ENCODE measurements around the gene TGFBR1.
"Not testable (repeated sequence)": the region's sequence is repeated elsewhere in the genome, so short reads cannot be mapped to it uniquely, and the experiment has no call there.

Gene TGFBR1

DNA sequence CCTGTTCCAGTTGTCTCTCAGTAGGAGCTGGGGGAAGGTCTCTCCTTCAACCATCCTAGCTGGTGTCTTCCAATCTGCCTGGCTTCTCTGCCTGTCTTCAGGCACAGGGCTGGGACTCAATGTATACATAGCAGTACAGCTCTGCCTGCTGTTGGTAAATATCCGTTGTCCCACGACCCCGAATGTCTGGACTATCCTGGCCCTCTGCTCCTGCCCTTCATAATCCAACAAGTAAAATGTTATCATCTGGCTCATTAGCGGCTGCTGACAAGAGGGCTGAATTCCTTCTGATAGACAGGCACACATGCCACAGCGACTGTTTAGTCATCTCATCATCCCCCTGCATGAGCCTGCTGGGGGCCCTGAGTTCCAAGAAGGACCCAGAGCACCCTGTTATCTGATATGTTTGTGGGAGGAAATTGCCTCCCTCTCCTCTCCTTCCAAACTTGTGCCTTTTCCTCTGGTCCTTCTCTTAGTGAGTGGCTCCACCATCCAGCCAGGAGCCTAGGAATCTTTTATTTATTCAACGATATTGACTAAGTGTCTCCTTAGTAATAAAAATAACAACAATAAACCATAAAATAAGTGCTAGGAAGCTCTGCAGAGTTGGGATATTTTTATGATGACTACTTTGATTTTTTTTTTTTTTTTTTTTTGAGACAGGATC, 29.5 kb upstream of the TGFBR1 start:
- DNase-seq (ENCODE audit: low read depth in 2 of 2, low spot score in 1 of 2), result no peak

DNA sequence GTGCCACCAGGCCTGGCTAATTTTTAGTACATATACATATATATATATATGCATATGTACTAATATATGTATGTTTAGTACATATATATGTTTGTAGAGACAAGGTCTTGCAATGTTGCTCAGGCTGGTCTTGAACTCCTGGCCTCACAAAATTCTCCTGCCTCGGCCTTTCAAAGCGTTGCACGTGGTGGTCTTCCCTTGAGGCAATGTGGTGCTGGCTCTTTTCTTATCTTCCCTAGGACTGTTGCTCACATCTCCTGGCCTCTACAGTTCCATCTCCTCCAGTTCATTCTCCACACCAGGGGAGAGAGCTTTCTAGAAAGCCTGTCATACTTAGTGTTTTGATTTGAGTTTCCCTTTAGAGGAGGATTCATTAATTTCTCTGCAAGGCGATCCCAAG, 28.9 kb upstream of the TGFBR1 start:
- DNase-seq (ENCODE audit: low read depth in 2 of 2, low spot score in 1 of 2), result no peak

DNA sequence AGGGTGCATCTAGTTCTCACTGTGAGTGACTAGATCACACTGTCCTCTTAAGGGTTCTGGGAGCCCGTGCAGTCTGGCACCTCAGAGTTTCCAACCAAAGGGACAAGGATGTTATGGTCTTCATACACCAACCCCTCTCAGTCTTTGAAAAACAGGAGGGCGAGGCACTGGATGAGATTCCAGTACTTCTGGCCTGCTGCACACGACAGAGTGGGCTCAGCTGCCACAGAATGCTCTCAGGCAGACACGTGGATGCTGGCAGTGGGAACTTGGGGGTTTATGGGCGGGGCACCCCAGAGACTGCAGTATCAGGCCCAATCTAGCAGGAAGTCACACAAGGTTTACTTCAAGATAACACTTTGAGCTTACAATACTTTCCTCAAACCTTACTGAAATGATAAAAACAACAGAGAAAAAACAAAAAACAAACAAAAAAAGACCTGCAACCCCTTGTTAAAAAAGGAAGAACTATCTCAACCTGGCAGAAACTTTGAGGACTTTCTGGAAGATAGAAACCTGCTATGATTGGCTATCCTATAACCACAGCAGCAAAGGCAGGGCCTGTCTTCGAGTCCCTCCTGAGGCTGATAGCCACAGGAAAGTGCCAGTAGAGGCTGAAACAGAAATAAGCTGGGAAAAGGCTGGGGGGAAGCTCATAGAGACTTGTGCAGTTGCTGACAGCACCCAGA, 28.3 kb upstream of the TGFBR1 start:
- peak in 1 of 2 donors; percentile 46 for DNase-seq (ENCODE audit: low read depth in 2 of 2, low spot score in 1 of 2)

DNA sequence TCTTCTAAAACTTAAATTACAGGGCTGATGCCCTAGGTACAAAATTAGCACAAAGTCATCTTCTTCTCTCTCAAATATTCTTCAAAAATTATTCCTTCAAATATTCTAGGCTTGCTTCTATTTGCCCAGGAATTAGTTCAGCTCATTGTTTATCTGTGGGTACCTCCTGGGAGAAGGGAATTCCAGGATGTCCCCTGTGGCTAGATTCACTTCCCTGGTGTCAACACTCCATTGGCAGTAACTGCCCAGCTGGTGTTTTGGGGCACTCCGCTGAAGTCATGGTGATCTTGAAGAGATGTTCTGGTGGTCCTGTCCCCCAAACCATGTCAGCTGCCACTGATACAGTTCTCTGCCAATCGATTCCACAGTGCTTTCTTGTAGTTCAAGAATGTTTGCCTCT, 26.2 kb upstream of the TGFBR1 start:
- no peak for DNase-seq (ENCODE audit: low read depth in 2 of 2, low spot score in 1 of 2)

DNA sequence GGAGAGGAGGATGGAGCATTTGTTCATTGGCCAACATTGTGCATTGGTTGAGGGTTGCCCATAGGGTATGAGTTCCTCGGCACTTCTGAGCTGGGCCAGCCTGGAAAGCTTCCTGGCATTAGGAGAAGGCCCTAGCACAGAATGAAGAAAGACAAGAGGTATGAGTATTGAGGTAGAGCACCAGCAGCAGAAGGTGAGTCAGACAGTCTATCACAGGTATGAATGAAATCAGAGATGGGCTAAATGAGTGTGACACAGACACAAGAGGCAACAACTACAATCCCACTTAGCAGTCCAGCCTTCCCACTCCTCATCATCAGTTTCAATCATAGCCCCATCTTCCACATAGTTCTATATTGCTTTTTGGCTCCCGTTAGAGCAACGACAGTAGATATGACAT, 25.4 kb upstream of the TGFBR1 start:
- no peak for DNase-seq (ENCODE audit: low read depth in 2 of 2, low spot score in 1 of 2)

DNA sequence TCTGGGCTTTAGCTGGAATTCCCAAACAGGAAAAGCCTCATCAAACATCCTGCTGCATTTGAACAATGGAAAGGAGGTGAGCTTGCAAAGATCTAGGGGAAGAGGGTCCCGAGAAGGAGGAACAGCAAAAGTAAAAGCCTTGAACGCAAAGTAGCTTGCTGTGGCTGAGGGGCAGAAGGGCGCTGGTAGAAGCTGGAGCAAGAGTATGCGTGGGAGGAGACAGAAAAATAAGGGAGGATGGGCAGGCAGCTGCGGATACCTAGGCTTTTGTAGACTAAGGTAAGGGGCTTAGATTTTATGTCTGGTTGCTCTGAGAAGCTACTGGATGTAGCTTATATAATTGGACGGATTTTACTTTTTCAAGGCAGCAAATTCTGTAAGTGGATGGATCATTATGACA, 21.9 kb upstream of the TGFBR1 start:
- DNase-seq (ENCODE audit: low read depth in 2 of 2, low spot score in 1 of 2), result no peak

DNA sequence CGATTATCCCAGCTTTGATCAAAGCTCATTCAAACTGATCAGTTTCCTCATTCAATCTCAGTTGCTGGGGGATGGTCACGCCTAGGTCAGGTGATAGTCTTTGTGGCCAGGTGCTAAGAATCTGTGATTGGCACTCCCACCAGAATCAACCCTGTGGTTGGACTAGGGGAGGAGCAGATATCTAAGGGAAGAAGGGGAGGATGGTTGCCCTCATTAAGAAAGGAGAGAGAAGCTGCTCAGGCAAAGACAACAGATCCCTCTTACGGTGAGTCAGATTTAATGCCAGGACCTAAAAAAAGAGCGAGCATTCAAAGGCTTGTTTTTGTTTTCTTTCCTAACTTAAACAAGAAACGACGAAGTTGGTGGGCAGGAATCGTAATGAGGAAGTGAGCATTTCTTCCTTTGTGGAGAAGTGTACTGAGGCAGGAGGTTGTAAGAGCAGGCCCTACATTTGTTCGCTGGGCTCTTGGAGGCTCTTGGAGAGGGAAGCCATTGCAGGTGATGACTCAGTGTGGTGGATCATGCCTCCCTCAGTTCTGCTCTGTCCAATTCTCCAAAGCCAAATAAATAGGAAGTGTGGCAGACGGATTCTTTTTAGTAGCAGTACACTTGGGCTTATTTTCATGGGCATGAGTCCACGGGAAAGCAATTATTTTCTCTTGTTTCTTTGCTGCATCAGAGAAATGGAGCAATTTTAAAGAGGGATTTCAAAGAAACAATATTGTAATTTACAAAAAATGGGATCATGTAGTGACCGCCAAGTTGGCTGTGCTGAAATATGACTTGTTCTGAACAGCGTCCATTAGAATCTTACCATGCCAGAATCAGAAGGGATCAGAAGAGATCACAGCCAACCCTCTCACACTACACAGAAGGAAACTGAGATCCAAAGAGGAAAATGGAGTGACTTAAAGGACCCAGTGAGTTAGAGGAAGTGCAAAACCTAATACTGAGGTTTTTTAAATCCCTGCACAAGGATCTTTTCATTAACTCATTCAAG, 18.7 kb upstream of the TGFBR1 start:
- no peak for DNase-seq (ENCODE audit: low read depth in 2 of 2, low spot score in 1 of 2)

DNA sequence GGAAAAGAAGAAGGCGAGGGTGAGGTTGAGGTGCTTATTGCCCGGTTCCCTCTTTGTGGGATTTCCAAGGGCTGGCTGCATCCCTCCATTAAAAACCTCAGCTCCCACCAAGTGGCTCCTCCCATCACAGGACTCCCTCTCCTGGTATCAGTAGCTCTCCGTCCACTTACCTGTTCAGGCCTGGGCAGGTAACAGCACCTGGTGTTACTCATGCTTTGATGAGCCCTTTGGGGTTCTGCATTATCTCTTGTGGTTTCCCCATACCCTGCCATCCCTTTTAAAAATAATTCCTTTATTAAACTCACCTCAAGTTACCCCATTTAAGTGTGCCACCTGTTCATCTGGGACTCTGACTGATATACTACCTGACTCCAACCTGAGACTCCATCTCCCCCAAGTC, 17.5 kb upstream of the TGFBR1 start:
- no peak for DNase-seq (ENCODE audit: low read depth in 2 of 2, low spot score in 1 of 2)

DNA sequence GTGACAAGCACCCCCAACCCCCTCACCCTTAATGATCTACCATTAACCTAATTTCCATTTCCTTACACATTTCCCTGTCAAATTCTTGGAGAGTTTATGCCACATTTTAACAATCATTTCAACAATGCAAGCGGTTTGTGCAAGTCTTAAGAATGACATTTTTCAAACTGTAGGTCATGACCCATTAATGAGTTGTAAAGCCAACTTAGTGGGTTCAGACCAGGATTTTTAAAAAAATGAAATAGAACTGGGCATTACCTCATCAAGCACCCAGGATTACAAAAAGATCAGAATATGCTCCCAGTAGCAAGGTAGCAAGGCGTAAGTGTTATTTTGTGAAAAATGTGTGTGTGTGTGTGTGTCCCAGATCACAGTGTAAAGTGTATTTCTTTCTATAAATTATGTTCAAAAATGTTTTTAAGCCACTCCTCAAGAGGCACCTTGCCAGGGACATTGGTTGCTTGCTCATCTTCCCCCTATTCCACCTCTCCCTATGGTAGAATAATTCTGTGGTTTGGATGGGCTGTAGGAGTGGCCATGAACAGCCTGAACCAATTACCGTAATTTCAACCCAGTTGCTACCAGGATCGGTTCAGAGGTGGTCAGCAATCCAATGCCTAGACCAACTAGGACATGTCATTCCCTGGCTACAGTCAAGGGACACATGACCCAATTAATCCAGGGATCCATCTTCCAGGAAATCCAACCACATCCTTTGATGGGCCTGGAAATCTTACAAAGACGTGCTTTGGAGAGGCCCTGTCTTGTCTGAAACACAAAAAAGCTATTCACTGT, 14.4 kb upstream of the TGFBR1 start:
- no peak for DNase-seq (ENCODE audit: low read depth in 2 of 2, low spot score in 1 of 2)

DNA sequence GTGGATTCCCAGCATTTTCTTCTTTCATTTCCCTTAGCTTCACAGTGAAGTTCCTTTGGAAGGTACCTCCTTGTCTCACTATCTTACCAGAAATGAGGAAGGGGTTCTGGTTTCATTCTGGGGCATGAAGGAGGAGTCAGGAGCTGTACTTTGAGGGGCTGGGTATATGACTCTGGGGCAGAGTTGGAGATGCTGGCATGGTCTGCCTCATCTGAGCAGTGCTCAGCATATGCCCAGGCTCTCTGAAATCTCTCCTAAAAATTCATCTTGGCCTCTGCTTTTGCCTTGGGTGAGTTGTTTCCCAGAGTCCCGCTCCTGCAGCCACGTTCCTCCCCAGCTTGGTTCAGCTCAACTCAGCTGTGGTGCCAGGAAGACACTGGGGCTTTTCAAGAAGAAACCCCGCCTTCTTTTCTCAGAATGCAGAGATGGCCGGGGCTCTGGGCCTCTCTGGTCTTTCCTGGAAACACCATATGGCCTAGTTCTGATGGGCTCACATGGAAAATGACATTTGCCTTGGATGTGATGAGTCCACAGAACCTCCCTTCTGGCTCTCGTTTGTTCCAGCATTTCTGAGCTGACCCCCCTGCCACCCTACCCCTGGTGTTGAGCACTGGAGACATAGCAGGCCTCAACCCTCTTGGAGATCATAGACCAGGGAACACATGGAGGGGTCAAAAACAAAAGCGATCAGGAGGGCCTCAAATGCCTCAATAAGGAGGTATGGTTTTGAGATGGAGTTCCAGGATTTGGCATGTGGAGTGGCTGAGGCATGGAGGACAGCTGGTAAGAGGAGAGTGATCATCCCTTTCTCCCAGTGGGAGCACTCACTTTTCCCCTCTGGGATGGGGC, 12.0 kb upstream of the TGFBR1 start:
- no peak for DNase-seq (ENCODE audit: low read depth in 2 of 2, low spot score in 1 of 2)

DNA sequence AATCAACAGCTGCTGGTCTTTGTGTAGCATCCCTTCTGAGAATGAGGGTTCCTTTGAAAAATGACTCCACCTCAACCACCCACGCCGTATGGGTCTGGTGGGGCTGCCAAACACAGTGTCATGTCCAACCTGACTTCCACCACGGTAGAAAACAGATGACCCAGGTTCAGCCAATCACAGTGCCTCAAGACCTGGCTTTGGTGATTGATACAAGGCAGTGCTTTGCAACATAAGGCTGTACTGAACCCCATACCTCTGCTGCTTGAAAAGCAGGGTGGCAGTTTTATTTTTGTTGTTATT, 11.5 kb upstream of the TGFBR1 start:
- DNase-seq (ENCODE audit: low read depth in 2 of 2, low spot score in 1 of 2), result no peak

DNA sequence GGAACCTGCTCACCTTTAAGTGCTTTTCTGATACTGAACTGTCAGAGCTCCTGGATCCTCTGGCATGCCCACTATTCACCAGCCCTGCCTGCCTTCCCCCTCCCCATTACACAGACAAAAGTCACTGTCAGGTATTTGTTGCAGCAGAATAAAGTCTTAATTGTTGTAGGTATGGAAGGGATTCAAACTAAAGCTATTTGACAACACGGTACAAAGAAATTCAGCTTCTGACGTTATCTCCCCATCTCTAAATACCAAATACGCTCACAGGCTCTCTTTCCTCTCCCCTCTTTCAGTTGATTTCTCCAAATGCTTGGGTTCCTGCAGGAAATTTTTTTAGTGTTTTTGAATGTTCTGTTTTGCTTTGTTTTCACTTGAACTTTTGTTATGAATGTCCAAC, 9.3 kb upstream of the TGFBR1 start:
- DNase-seq (ENCODE audit: low read depth in 2 of 2, low spot score in 1 of 2), result no peak

DNA sequence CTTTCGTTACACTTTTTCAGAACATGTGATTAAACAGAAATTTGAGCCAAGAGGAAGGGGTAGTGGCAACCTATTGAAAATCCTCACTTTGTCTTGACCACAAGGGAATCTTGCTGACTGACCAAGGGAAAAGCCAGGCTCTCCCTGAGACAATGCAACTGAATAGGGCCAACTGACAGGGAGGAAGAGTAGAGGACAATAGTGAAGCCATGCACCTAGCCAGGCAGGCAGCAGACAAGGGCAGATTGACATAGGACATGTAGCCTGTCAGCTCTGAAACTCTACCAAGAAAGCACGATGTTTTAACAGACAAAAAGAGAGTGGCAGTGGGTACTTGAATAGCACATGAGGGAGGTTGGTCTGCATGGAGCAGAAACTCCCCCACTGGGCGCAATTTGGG, 8.5 kb upstream of the TGFBR1 start:
- DNase-seq (ENCODE audit: low read depth in 2 of 2, low spot score in 1 of 2), result no peak

DNA sequence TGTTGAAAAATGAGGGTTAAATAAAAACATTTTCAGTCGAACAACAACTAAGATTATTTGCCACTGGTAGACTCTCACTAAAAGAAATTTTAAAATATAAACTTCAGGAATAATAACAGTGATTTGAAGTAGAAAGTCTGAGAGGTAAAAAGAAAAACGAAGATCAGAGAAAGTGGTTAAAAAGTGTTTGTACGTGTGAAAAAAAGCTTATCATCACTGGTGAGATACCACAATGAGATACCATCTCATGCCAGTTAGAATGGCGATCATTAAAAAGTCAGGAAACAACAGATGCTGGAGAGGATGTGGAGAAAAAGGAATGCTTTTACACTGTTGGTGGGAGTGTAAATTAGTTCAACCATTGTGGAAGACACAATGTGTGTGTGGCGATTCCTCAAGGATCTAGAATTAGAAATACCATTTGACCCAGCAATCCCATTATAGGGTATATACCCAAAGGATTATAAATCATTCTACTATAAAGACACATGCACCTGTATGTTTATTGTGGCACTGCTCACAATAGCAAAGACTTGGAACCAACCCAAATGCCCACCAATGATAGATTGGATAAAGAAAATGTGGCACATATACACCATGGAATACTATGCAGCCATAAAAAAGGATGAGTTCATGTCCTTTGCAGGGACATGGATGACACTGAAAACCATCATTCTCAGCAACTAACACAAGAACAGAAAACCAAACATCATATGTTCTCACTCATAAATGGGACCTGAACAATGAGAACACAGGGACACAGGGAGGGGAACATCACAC, 4.9 kb upstream of the TGFBR1 start:
- DNase-seq (ENCODE audit: low read depth in 2 of 2, low spot score in 1 of 2), result not testable (repeated sequence)

DNA sequence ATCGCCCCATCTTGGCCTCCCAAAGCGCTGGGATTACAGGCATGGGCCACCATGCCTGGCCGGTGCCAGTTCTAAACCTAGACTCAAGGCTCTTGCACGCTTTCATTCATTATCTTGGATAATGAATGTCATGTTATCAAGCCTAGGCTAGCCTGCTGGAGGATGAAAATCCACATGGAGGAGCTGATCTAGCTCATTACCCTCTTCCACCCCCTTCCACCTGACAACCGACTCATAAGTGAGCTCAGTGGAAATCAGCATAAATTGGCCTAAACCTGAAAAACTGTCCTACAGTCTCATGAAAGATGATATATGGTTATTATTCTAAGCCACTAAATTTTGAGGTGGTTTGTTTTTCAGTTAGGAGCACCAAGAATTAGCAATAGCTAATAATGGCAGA, 3.6 kb upstream of the TGFBR1 start:
- DNase-seq (ENCODE audit: low read depth in 2 of 2, low spot score in 1 of 2), result no peak

DNA sequence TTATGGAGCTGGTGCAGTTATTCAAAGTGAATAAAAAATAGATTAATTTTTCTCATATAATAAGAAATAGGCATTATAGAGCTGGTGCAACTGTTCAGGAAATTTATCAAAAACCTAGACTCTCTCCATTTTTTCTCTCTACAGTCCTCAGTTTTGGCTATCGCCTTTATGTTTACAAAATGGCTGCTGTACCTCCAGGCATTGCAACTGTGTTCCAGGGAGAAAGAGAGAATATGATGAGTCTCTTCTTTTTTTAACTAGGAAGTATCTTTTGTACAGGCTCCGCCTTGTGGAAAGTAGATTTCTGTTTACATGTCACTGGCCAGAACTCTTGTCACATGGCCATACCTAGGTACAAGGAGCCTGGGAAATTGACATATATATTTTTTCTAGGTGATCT, 3.1 kb upstream of the TGFBR1 start:
- DNase-seq (ENCODE audit: low read depth in 2 of 2, low spot score in 1 of 2), result no peak

DNA sequence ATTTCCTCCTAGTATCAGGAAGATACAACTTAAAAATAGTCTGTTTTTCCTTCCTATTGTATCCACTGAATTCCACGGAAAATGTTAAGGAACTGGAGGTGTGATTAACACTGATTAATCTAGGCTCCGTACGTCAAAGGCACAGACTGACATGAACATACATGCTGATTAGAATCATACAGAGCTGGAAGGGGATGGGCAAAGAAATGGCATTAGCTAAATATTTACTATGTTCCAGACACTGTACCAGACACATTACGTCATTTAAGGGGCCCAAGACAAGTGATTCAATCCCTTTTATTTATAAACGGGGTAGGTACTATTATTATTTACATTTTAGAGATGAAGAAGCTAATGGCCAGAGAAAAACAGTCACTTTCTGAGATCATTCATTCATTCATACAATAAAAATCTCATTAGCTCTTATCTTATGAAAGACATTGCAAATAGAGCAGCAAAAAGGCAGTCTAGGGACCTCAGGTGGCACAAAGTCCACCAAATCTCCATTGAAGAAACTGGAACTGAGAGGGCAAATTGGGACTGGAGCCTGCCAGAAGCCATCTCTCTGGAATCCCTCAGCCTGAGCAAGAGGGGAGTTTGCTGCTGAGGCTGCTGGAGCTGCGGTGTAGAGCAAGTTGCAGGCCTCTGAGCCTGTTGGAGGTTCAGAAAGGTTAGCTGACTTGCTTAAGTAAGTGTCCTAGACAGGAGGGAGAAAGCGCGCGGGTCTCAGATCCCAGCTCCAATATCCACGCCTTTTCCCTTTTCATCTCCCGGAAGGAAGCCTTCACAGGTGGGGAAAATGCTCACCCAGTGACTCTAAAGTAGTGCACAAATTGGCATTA, 1.6 kb upstream of the TGFBR1 start:
- no peak for DNase-seq (ENCODE audit: low read depth in 2 of 2, low spot score in 1 of 2)

DNA sequence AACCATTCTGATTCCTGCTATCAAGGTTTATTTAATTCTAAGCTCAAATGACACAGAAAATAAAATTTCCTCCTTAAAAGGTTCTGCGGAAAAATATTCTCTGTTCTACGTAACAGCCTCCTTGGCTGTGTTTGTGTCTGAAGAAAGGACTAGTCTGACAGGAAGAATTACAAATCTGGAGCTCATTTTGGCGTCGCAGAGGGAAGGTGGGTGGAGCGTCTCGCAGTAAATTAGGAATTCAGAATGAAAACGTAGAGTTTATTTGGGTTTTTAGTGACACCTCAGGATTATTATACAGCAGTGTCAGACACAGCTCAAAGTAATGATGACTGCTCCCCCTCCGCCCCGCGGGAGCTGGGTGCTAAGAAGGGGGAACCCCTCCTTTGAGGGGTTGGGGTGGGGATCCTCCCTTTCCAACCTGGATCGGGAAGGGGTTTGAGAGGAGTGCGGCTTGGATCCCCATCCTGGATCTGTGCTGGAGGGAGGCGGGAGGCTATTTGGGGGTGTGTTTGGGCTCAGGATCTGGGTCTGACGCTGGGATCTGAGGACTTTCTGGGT, 933 bp upstream of the TGFBR1 start:
- no peak for DNase-seq (ENCODE audit: low read depth in 2 of 2, low spot score in 1 of 2)
